Stomach (tissue), 9 donors: ENCODE data around the gene EPB41L4B. TPM values are rescaled to one million over a fixed set of nuclear protein-coding genes. Genes with fewer than 3 reads are reported as not detected.

Experiments used
- DNase-seq, 2 donors: peaks; one replicate each; pipeline versions ENCODE4 v3.0.0 to v3.0.0-alpha.2; 2013 to 2019
- H3K27ac ChIP-seq, 5 donors: fragments of 200-600 bp in 4 of 5; sonication (generic) in 4 of 5; one replicate each; pipeline ENCODE4 v1.5.1; 2013 to 2019; ENCODE audit warnings: mild to moderate bottlenecking in 1 of 5, moderate library complexity in 1 of 5
- H3K27me3 ChIP-seq, 3 donors: fragments of 200-600 bp; sonication (generic); one replicate each; pipeline ENCODE4 v1.5.1; 2017 to 2019; ENCODE audit warnings: mixed run types in 1 of 3
- H3K36me3 ChIP-seq, 4 donors: fragments of 200-600 bp; sonication (generic); 1 replicate in 3 of 4; 2 replicates in 1 of 4; pipeline ENCODE4 v1.5.1; 2016 to 2019
- H3K4me1 ChIP-seq, 4 donors: fragments of 200-600 bp; sonication (generic); one replicate each; pipeline ENCODE4 v1.5.1; 2016 to 2019
- H3K4me3 ChIP-seq, 4 donors: fragments of 200-600 bp; sonication (generic) in 3 of 4; one replicate each; pipeline ENCODE4 v1.5.1; 2016 to 2019; ENCODE audit warnings: mild to moderate bottlenecking in 1 of 4
- H3K9me3 ChIP-seq, 4 donors: fragments of 200-600 bp; sonication (generic); one replicate each; pipeline ENCODE4 v1.5.1; 2016 to 2019
- CTCF ChIP-seq, 7 experiments: fragments of 450-650 bp in 4 of 7; fragments of 200-600 bp in 3 of 7; sonication (generic) in 3 of 7; IDR thresholded peaks; one replicate each; pipeline ENCODE4 v1.5.1; 2016 to 2019; ENCODE audit warnings: antibody characterized with exemption in 7 of 7, control low read depth in 2 of 7, mild to moderate bottlenecking in 1 of 7
- EP300 ChIP-seq: sonication (generic); formaldehyde crosslinking; IDR thresholded peaks from one replicate; pipeline ENCODE4 v1.6.1; 2017; ENCODE audit warnings: antibody characterized with exemption
- POLR2A ChIP-seq, 4 donors: fragments of 450-650 bp; IDR thresholded peaks; one replicate each; pipeline ENCODE4 v1.6.1; 2016; ENCODE audit warnings: antibody characterized with exemption in 4 of 4, control low read depth in 2 of 4, mild to moderate bottlenecking in 1 of 4, moderate library complexity in 1 of 4
- POLR2AphosphoS5 ChIP-seq, 3 donors: sonication (generic); formaldehyde crosslinking; IDR thresholded peaks; one replicate each; pipeline ENCODE4 v1.6.1; 2016; ENCODE audit warnings: antibody characterized with exemption in 3 of 3
- WGBS, 5 donors: extraction: QIAGEN DNeasy Blood & Tissue Kit in 3 of 5; methylation state at CpG; one replicate each; pipeline versions ENCODE4 v1.1.5 to v1.1.7; 2013 to 2018; 5-methylcytosine and 5-hydroxymethylcytosine counted together
- intact Hi-C: fragments of 100-400 bp; cut with DNase I; formaldehyde crosslinking; loops from one replicate; pipeline ENCODE4 v1.15.1; 2023; ENCODE audit warnings: low total_unique reads
- polyA plus RNA-seq, 3 donors: library from polyadenylated mRNA; stranded (reverse); fragments of 200-250 nt; gene quantifications; one replicate each; pipeline ENCODE4 v1.2.3, GENCODE V29; 2013
- small RNA-seq, 4 donors: library from RNA; depleted of rRNA; stranded (forward); fragments of <200 nt; gene quantifications; one replicate each; pipeline ENCODE3, GENCODE V24; 2016
- total RNA-seq, 5 donors: library from RNA; depleted of rRNA; stranded (reverse); fragments of >200 nt; gene quantifications; one replicate each; pipeline versions ENCODE4 v1.1.0 to v1.2.3, GENCODE V29; 2014 to 2016
- donor health status: healthy with polysubstance abuse.
- donor health status: Bipolar disorder and iron deficiency.
- donor health status: healthy.

The EPB41L4B gene
- total and polyA plus RNA-seq, 8 donors, result 9.2 to 52.4 (median 24.4) TPM

GRCh38 chr9:109124121-109124520 lies 196.7 kb downstream of the EPB41L4B start:
- 40 to 64% (median 55%) methylated on average over 2 of the region's 2 CpGs for WGBS, 5 donors
- H3K27ac ChIP-seq, result no peak overlapping the region
- TF ChIP-seq CTCF (IDR thresholded peaks at IDR 0.05) (no peak), EP300 (no peak), POLR2A (IDR thresholded peaks at IDR 0.05) (no peak), POLR2AphosphoS5 (IDR thresholded peaks at IDR 0.05) (no peak)

GRCh38 chr9:109122726-109123621 lies 197.9 kb downstream of the EPB41L4B start:
- no peak for DNase-seq

More at GRCh38 chr9:109124121-109124520, 196.7 kb downstream of the EPB41L4B start:
- no peaks in the 10 kb centered on the region for H3K36me3 ChIP-seq
- no peak overlapping the region for H3K4me3 ChIP-seq
- intact Hi-C loops, result no loop called here
- peaks cover 4 to 11% (median 8%) of the 10 kb centered on the region in 4 donors for H3K4me1 ChIP-seq
- H3K9me3 ChIP-seq, result no peaks in the 10 kb centered on the region
- no peak for DNase-seq
- H3K27me3 ChIP-seq, result no peaks in the 10 kb centered on the region

More at GRCh38 chr9:109122726-109123621, 197.9 kb downstream of the EPB41L4B start:
- no peak for TF ChIP-seq POLR2AphosphoS5 (IDR thresholded peaks at IDR 0.05)
- no peak for TF ChIP-seq EP300
- TF ChIP-seq POLR2A (IDR thresholded peaks at IDR 0.05), result no peak
- no peak for TF ChIP-seq CTCF (IDR thresholded peaks at IDR 0.05)
- H3K9me3 ChIP-seq, result no peaks in the 10 kb centered on the region
- intact Hi-C loops, result no loop called here
- WGBS, 5 donors, result 81 to 88% (median 86%) methylated on average over 9 to 12 of the region's 12 CpGs
- H3K27me3 ChIP-seq, result no peaks in the 10 kb centered on the region
- H3K27ac ChIP-seq, result no peak overlapping the region
- peaks cover 6 to 19% (median 19%) of the 10 kb centered on the region in 4 donors for H3K4me1 ChIP-seq
- no peaks in the 10 kb centered on the region for H3K36me3 ChIP-seq
- no peak overlapping the region for H3K4me3 ChIP-seq

Small RNA genes within 50 kb of the gene (small RNA-seq; reads per million reads assigned to genes)
- gene RF00019 (0 reads per million in 4 donors), gene RNU6-984P (0 reads per million in 4 donors)

Other genes starting within 250 kb of the EPB41L4B start
- 100 to 1,000 TPM in 1 of 5 donors, 10 to 100 TPM in 4; 10.1 to 107 (median 74.1) TPM for gene TMEM245, start 201.1 kb downstream of the EPB41L4B start, total RNA-seq
- 1 to 10 TPM; 4.0 to 9.3 (median 4.7) TPM for gene TMEM245, start 201.1 kb downstream of the EPB41L4B start, polyA plus RNA-seq
- gene FRRS1L, start 153.8 kb downstream of the EPB41L4B start, total RNA-seq, result 1 to 10 TPM in 3 of 5 donors, under 1 TPM in 1, not detected in 1; 0.43 to 4.6 (median 3.7) TPM
- under 1 TPM; 0.12 to 0.55 (median 0.15) TPM for gene FRRS1L, start 153.8 kb downstream of the EPB41L4B start, polyA plus RNA-seq
- gene PTPN3, start 177.2 kb upstream of the EPB41L4B start, total RNA-seq, result 10 to 100 TPM in 4 of 5 donors, 1 to 10 TPM in 1; 4.7 to 16.7 (median 13.4) TPM
- gene PTPN3, start 177.2 kb upstream of the EPB41L4B start, polyA plus RNA-seq, result 10 to 100 TPM in 2 of 3 donors, 1 to 10 TPM in 1; 8.0 to 14.4 (median 10.4) TPM